Smooth muscle cell of the brain vasculature (primary cell): ENCODE measurements around the gene C16orf96.
"Not testable (repeated sequence)": the region's sequence is repeated elsewhere in the genome, so short reads cannot be mapped to it uniquely, and the experiment has no call there.

Experiments
- DNase-seq: peaks from one replicate; pipeline ENCODE4 v3.0.0-alpha.2; 2012; ENCODE audit warnings: low read depth, low spot score

The C16orf96 gene

DNA sequence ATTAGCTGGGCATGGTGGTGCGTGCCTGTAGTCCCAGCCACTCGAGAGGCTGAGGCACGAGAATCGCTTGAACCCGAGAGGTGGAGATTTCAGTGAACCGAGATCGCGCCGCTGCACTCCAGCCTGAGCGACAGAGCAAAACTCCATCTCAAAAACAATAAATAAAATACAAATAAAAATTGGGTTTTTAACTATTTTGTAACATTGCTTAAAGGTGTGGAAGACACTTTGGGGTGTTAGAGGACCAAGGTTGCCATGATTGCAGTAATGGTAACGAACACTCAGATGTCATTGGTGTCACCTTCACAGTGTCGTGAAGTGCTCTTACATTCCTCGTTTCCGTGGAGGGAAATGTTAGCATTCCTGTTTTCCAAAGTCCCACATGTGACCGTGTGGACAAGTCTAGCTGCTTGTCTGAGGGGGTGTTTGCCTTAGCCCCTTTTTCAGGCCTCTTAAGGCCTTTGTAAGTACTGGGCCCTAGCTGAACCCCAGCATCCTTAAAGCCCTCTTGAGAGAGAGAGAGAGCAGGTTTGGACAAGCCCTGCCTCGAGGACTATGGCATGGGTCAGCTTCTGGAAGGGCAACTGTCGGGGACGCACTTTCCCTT, 8.6 kb downstream of the C16orf96 start:
- DNase-seq, result no peak

GRCh38 chr16:4566144-4566543, 10.0 kb downstream of the C16orf96 start:
- DNase-seq, result no peak

- DNase-seq, result no peak
These were observed 13.9 kb downstream of the C16orf96 start for GRCh38 chr16:4570086-4570485.

DNA sequence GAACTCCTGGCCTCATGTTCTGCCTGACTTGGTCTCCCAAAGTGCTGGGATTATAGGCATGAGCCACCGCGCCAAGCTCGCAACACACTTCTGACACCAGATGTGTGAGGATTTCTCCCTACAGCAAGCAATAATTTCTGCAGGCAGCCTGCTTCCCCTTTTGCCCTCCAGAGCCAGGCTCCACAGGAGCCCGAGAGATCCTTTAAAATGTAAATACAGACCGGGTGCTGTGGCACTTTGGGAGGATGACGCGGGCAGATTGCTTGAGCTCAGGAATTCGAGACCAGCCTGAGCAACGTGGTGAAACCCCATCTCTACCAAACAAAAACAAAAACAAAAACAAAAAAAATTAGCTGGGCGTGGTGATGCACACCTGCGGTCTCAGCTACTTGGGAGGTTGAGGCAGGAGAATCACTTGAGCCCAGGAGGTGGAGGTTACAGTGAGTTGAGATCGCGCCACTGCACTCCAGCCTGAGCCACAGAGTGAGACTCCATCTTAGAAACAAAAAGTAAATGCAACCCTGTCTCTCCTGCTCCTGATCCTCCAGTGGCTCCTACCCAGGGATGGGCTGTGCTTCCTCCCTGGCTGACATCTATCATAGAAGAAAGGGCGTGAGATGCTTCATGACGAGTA, 14.7 kb downstream of the C16orf96 start:
- no peak for DNase-seq

- DNase-seq, result no peak
These were observed 16.6 kb downstream of the C16orf96 start for GRCh38 chr16:4572715-4573114.

GRCh38 chr16:4573926-4574325, 17.8 kb downstream of the C16orf96 start:
- not testable (repeated sequence) for DNase-seq

DNA sequence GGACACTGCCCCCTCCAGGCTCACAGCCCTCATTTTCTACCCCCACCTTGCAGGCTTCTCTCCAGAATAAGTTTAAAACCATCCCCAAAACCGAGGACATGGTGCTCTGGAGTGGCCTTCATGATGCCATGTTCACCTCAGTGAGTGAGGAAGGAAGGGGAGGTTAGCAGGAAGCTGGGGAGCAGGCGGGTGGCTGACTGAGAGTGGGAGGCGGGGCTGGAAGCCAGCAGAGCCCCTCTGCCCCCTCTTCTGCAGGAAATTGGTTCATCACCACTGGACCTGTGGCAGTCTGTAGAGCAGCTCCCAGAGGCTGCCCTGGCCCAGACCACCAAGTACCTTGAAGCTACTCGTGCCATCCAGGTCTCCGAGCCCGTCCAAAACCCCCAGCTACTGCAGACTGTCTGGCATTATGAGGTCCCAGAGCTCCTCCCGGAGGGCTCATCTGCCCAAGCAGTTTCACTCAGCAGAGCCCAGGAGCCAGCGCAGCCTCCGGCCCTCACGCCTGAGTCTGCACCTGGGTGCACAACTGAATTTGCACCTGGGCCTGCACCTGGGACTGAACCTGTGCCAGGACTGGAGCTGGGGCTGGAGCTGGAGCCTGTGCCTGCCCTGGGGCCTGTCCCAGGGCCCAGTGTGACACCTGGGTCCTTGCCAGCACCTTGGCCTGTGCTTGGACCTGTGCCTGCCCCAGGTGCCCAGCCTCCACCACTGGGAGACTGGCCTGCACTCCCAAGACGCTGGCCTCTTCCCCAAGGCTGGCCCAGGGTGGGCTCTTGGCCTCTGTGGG, 19.0 kb downstream of the C16orf96 start:
- no peak for DNase-seq

DNA sequence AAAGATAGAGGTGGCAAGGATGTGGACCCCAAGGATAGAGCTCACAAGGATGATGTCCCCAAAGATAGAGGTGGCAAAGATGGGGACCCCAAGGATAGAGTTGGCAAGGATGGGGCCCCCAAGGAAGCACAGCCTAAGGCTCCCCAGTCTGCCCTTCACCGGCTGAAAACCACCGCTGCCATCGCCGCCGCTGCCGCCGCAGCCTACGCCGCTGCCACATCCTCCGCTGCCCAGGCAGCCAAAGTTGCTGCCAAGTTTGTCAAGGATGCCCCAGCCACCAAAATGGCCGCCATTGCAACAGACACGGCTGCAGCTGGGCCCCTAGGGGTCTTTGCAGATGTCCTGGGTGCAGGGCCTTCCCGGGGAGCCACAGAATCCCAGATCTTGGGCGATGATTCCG, 19.9 kb downstream of the C16orf96 start:
- DNase-seq, result no peak

DNA sequence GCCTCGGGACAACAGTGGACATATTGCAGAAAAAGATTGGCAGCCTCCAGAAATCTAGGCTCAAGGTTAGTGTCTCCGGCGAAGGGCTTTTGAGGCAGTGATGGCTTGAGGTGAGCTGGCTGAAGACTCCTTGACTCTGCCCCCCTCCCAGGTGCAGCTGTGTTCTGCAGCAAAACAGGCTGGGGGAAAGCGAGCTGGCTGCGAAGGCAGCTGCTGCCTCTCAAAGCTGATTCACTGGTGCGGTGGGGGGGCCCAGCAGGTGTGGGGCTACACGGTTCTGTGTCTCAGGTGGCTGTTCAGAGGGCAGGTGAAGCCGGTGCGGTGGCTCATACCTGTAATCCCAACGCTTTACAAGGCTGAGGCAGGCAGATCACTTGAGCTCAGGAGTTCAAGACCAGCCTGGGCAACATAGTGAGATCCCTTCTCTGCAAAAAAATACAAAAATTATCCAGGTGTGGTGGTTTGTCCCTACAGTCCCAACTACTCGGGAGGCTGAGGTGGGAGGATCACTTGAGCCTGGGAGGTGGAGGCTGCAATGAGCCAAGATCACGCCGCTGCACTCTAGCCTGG, 22.9 kb downstream of the C16orf96 start:
- no peak for DNase-seq

GRCh38 chr16:4580250-4580649, 24.1 kb downstream of the C16orf96 start:
- DNase-seq, result no peak

GRCh38 chr16:4583906-4584305, 27.8 kb downstream of the C16orf96 start:
- no peak for DNase-seq

DNA sequence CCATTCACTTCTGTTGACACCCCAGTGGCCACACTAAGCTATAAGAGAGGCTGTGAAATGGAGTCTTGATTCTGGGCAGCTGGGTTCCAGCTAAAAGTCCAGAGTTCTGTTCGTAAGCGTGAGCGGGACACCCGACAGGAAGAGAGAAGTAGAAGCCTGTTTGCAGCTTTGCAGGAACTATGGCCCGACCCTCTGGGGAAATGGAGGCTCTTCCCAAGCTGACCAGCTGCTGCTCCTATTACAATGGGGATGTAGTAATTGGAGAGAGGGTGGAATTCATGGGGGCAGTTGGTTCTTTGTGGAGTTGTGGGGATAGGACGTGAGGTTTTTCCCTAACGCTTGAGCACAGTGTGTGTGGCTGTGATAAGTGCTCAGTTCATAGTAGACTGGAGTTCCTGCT, 30.2 kb downstream of the C16orf96 start:
- no peak for DNase-seq

DNA sequence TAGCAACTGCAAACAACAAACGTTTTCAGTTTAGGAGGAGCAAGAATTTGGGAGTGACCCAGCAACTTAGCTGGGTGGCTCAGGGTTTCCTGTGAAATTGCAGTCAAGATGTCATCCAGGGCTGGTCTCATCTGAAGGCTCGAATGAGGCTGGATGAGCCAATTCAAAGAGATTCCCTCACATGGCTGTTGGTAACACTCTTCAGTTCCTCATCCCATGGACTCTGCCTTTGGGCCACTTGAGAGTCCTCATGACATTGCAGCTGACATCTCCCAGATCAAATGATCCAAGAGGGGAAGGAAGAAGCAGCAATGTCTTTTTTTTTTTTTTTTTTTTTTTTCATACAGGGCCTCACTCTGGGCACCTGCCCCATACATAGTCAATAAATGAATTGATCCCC, 32.2 kb downstream of the C16orf96 start:
- no peak for DNase-seq

DNA sequence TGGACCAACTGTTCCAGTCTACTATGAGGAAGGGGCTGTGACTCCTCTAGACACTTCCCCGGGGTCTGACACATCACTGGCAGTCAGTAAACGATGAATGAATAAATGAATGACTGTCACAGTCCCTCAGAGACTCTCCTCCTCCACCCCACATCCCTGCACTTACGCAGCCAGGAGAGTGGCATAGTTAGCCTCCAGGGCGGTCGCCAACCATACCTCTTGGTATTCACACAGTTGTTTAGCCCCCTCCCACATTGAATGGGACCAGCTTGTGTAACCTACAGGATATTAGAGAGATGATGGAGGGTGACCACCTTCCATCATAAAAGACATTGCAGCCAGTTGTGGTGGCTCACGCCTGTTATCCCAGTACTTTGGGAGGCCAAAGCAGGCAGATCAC, 32.8 kb downstream of the C16orf96 start:
- no peak for DNase-seq

DNA sequence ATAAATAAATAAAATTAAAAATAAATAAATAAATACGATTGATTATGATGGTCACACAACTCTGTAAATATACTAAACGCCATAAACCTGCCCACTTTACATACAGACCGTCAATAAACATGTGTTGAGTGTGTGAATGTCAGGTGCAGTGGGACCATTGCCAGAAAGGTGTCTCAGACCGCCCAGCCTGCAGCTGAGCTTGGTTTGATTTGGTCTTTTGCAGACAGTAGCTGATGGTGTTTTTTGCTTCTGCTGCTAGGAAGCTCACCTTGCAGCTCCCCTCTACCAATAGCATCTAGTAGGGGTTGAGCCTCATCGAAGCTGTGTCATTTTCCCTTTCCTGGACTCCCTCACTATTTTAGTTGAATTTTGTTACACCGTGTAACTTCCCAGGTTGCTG, 35.1 kb downstream of the C16orf96 start:
- no peak for DNase-seq

DNA sequence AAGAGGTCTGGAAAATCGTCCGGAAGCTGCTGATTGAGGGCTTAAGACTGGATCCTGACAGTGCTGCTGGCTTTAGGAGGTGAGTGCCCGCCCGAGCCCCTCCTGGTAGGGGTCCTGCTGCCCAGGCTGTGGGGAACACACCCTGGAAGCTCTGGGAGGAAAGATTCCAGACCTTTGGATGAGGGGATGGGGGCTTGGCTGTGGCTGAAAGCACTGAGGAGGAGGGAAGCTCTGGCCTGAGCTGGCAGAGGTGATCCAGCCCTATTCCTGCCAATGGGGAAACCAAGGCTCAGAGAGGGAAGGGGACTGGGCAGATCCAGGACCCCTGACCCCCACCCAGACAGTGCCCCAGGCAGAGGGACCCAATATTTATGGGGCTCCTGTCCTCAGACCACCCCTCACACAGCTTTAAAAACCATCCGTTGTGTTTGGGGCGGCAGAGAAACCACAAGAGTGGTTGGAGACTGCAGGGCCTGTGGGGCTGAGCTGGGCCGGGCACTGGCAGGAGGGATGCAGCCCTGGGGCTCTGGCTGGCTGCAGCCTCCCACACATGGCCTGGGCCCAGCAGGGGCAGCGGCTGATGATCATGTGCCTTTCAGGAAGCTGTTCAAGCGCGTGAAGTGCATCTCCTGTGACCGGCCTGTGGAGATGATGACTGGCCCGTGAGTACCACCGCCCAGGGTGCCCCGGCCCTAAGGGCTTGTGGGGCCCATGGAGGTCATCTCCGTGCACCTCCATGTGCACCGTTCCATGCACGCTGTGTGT, 35.7 kb downstream of the C16orf96 start:
- no peak for DNase-seq

DNA sequence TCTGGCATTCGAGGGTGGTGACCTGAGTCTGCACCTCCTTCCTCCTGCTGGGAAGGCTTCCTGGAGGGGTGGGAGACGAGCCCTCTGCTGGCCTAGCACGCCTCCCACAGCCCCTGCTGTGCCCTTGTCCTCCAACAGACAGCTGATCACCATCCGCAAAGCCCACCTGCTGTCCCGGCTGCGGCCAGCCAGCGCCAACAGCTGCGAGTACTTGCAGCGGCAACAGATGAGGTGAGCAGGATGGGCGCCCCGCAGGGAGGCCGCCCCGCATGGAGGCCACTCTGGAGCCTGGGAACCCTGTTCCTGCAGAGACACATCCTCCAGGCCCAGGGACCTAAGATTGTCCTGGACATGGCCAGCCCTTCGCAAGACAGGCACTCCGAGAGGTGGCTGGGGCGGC, 36.9 kb downstream of the C16orf96 start:
- peak; percentile 60 for DNase-seq

GRCh38 chr16:4594433-4595410, 38.6 kb downstream of the C16orf96 start:
- no peak for DNase-seq

- no peak for DNase-seq
These were observed 41.0 kb downstream of the C16orf96 start for GRCh38 chr16:4597174-4597573.

DNA sequence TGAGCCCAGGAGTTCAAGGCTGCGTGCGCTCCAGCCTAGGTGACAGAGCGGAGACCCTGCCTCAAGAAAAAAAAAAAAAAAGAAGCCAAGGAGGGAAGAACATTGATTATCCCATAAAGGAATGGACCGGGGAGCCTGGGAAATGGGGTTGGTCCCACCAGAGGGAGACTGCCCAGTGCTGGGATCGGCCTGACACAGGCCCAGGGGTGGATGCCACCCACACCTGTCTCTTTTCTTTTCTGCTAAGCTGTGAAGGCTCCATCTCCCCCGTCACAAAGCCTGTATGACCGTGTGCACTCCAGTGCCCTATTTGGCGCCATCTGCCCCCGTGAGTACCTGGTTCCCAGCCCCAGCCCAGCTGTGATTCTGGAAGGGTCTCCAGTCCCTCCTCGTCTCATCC, 42.9 kb downstream of the C16orf96 start:
- DNase-seq, result no peak

DNA sequence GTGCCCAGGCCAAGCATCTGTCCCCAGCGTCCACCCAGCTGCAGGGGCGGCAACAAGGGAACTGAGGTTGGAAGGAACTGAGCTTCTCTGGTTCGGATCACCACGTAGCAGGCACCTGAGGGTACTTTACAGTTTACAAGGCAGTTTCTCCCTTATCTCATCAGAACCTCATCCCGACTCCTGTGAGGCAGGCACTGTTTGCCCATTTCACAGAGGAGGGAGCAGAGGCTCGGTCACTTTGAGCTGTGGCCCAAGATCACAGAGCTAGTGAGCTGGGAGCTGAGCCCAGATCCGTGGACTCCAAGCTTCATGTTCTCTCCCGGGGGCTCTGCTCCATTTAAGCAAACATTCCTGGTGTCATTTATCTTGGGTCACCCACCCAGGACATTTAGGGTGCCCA, 43.4 kb downstream of the C16orf96 start:
- no peak for DNase-seq
